Effector memory CD8-positive, alpha-beta T cell (primary cell): ENCODE data around the gene NOL4.

Experiments
- ATAC-seq: fragments of 150-1000 bp; cut with Tn5 transposase; replicated peaks from 2 replicates; pipeline ENCODE4 v1.10.0; 2021; ENCODE audit warnings: mild to moderate bottlenecking, moderate library complexity
- DNase-seq, 3 experiments: peaks; one replicate each; pipeline ENCODE4 v3.0.0; 2021
- H3K27ac Mint-ChIP-seq, 2 donors: one replicate each; pipeline ENCODE4 v1.8.0; 2022; ENCODE audit warnings: mild to moderate bottlenecking in 2 of 2, mixed read lengths in 2 of 2, moderate library complexity in 2 of 2
- H3K27me3 Mint-ChIP-seq, 2 donors: one replicate each; pipeline ENCODE4 v1.8.0; 2022; ENCODE audit warnings: mixed read lengths in 2 of 2
- H3K36me3 Mint-ChIP-seq: one replicate; pipeline ENCODE4 v1.8.0; 2022; ENCODE audit warnings: mild to moderate bottlenecking, moderate library complexity, mixed read lengths; ENCODE audit not compliant: insufficient read depth
- H3K4me1 Mint-ChIP-seq, 2 donors: one replicate each; pipeline ENCODE4 v1.8.0; 2022; ENCODE audit warnings: low read depth in 2 of 2, mixed read lengths in 2 of 2
- H3K4me3 Mint-ChIP-seq, 2 donors: one replicate each; pipeline ENCODE4 v1.8.0; 2022; ENCODE audit warnings: mild to moderate bottlenecking in 2 of 2, mixed read lengths in 2 of 2, moderate library complexity in 2 of 2
- H3K9me3 Mint-ChIP-seq, 2 donors: one replicate each; pipeline ENCODE4 v1.8.0; 2022; ENCODE audit warnings: mixed read lengths in 2 of 2

NOL4 gene

GRCh38 chr18:34222307-34223163, 2.2 kb downstream of the NOL4 start:
- H3K4me1 Mint-ChIP-seq, result no peaks in the 10 kb centered on the region
- DNase-seq (no peak), ATAC-seq (no peak)
- no peak overlapping the region for H3K27ac Mint-ChIP-seq
- H3K4me3 Mint-ChIP-seq, result no peak overlapping the region
- H3K36me3 Mint-ChIP-seq, result no peaks in the 10 kb centered on the region
- peaks cover 0 to 4% of the 10 kb centered on the region in 2 donors for H3K9me3 Mint-ChIP-seq
- H3K27me3 Mint-ChIP-seq, result peaks cover 0 to 20% of the 10 kb centered on the region in 2 donors

DNA sequence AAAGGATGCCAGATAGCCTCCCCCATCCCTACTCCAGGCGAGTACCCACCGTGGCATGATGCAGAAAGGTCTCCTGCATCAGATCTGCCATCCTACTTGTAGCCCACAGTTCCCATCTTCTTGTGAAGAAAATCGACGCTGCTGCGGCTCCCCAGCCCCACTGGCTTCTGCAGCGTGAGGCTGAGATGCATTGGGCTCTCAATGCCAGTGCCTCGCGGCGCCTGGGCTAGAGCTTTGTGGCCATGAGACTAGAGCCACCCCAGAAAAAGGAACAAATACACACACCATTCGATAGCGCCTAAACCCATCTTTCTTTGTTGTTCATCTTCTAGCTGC, 2.8 kb downstream of the NOL4 start:
- DNase-seq, result no peak
- Mint-ChIP-seq H3K36me3 (no peaks in the 10 kb centered on the region), H3K4me3 (no peak overlapping the region), H3K4me1 (no peaks in the 10 kb centered on the region), H3K9me3 (peaks cover 0 to 4% of the 10 kb centered on the region in 2 donors), H3K27me3 (peaks cover 0 to 20% of the 10 kb centered on the region in 2 donors), H3K27ac (no peak overlapping the region)
- ATAC-seq, result no peak

- Mint-ChIP-seq H3K36me3 (no peaks in the 10 kb centered on the region), H3K9me3 (peaks cover 0 to 6% of the 10 kb centered on the region in 2 donors), H3K4me1 (no peaks in the 10 kb centered on the region), H3K4me3 (no peak overlapping the region), H3K27ac (no peak overlapping the region), H3K27me3 (peaks cover 0 to 20% of the 10 kb centered on the region in 2 donors)
- ATAC-seq (no peak), DNase-seq (no peak)
Measured at GRCh38 chr18:34220081-34220815, 4.5 kb downstream of the NOL4 start.

GRCh38 chr18:34219651-34220050, 5.1 kb downstream of the NOL4 start:
- Mint-ChIP-seq H3K36me3 (no peaks in the 10 kb centered on the region), H3K27ac (no peak overlapping the region)
- DNase-seq, result no peak

DNA sequence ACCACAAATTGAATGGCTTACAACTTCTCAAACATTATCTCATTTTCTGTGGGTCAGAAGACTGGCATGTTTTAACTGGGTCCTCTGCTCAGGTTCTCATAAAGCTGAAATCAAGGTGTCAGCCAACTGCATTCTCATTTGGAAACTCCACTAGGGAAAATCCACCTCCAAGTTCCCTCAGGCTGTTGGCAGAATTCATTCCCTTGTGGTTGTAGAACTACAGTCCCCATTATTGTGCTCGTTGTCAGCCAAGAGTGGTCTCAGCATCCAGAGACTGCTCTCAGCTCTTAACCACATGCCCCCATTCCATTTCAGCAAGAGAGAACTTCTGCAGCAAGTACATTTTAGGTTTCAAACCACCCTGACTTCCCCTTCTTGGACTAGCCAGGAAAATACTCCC, 12.2 kb downstream of the NOL4 start:
- Mint-ChIP-seq H3K27ac (no peak overlapping the region), H3K36me3 (no peaks in the 10 kb centered on the region), H3K27me3 (no peaks in the 10 kb centered on the region), H3K4me1 (no peaks in the 10 kb centered on the region), H3K4me3 (no peak overlapping the region), H3K9me3 (peaks cover 0 to 4% of the 10 kb centered on the region in 2 donors)
- no peak for ATAC-seq
- no peak for DNase-seq

More at GRCh38 chr18:34219651-34220050, 5.1 kb downstream of the NOL4 start:
- Mint-ChIP-seq H3K4me3 (no peak overlapping the region), H3K4me1 (no peaks in the 10 kb centered on the region), H3K9me3 (peaks cover 0 to 6% of the 10 kb centered on the region in 2 donors), H3K27me3 (peaks cover 0 to 20% of the 10 kb centered on the region in 2 donors)
- ATAC-seq, result no peak

GRCh38 chr18:34207344-34207851, 17.3 kb downstream of the NOL4 start:
- H3K36me3 Mint-ChIP-seq, result no peaks in the 10 kb centered on the region
- DNase-seq (no peak), ATAC-seq (no peak)
- H3K4me3 Mint-ChIP-seq, result no peak overlapping the region
- H3K27ac Mint-ChIP-seq, result no peak overlapping the region
- no peaks in the 10 kb centered on the region for H3K4me1 Mint-ChIP-seq
- H3K27me3 Mint-ChIP-seq, result no peaks in the 10 kb centered on the region
- H3K9me3 Mint-ChIP-seq, result no peaks in the 10 kb centered on the region

GRCh38 chr18:34203866-34204265, 20.8 kb downstream of the NOL4 start:
- no peak overlapping the region for H3K4me3 Mint-ChIP-seq
- DNase-seq (no peak), ATAC-seq (no peak)
- H3K36me3 Mint-ChIP-seq, result no peaks in the 10 kb centered on the region
- H3K27ac Mint-ChIP-seq, result no peak overlapping the region
- H3K4me1 Mint-ChIP-seq, result no peaks in the 10 kb centered on the region
- H3K9me3 Mint-ChIP-seq, result peaks cover 0 to 5% of the 10 kb centered on the region in 2 donors
- no peaks in the 10 kb centered on the region for H3K27me3 Mint-ChIP-seq

DNA sequence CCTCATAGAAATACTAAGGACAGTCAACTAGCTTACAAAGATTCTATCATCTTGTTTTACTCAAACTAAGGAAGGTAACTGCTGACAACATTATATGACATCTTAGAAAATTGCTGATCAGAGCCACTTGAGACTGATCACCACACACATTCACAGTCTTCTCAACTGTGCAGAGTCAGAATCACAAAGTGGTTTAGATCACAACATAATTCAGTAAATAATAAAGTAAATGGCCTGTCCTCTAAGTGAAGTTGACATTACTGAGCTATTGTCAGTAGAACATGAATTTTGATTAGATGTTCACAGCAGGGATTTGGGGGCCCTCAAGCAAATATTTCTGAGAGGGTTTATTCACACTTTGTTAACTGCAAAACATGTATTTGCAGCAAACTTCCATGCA, 28.5 kb downstream of the NOL4 start:
- Mint-ChIP-seq H3K27ac (no peak overlapping the region), H3K27me3 (no peaks in the 10 kb centered on the region), H3K9me3 (peaks cover 8 to 14% of the 10 kb centered on the region in 2 donors), H3K4me3 (no peak overlapping the region), H3K36me3 (no peaks in the 10 kb centered on the region), H3K4me1 (no peaks in the 10 kb centered on the region)
- no peak for ATAC-seq
- no peak for DNase-seq

- ATAC-seq, result no peak
- Mint-ChIP-seq H3K4me3 (no peak overlapping the region), H3K36me3 (no peaks in the 10 kb centered on the region), H3K27ac (no peak overlapping the region), H3K27me3 (no peaks in the 10 kb centered on the region), H3K9me3 (peaks cover 3 to 14% of the 10 kb centered on the region in 2 donors), H3K4me1 (no peaks in the 10 kb centered on the region)
- DNase-seq, result no peak
Measured at GRCh38 chr18:34194239-34194638, 30.5 kb downstream of the NOL4 start.

DNA sequence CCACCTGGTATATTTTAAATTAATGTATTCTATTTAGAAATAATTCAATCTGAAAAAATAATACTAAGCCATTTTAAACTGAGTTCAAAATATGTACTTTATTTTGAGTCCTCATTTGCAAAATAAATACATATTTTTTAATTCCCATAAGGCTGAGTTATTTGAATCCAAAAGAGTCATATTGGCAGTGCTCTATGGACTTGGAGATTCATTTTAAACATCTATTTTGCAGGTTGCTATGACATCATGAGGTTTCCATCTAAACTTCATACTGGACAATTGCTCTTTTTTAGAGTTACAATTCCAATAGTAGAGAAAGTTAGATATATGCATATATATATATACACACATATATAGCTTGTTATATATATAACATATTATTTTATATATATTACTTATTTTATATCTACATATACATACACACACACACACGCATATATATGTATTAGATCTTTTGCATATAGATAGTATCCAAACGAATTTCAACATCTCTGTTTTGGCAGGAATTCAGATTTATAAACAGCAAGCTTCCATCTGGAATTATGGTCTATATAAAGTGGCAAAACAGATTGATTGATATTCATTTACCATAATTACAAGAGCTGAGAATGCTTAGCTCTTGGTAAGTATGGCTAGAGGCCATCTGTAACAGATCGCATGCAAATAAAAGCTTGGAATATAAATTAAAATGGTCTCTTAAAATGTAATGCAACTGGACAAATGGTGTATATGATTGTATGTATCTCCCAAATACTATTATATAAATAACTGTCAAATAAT, 34.9 kb downstream of the NOL4 start:
- Mint-ChIP-seq H3K4me3 (no peak overlapping the region), H3K27ac (no peak overlapping the region), H3K36me3 (no peaks in the 10 kb centered on the region), H3K4me1 (no peaks in the 10 kb centered on the region), H3K9me3 (peaks cover 8 to 11% of the 10 kb centered on the region in 2 donors), H3K27me3 (no peaks in the 10 kb centered on the region)
- DNase-seq (no peak), ATAC-seq (no peak)
